Epithelial cell of esophagus (primary cell): Measurements from ENCODE around the gene KIZ.
A peak's percentile ranks its signal among the peaks of the same experiment; 100 is the strongest.

Source experiments
- DNase-seq: peaks from one replicate; pipeline ENCODE4 v3.0.0; 2010; ENCODE audit warnings: low read depth
- H3K4me3 ChIP-seq: 2 replicates; pipeline ENCODE4 v1.5.1; 2011; ENCODE audit warnings: mild to moderate bottlenecking, low read length, control low read depth
- TF ChIP-seq, protein P1 (sequence below): IDR thresholded peaks from 2 replicates; pipeline ENCODE4 v1.5.1; 2011; ENCODE audit warnings: low read depth, mild to moderate bottlenecking, low read length, control low read depth, inconsistent platforms; ENCODE audit not compliant: insufficient read depth; ENCODE audit errors: missing control alignments

KIZ gene, protein sequence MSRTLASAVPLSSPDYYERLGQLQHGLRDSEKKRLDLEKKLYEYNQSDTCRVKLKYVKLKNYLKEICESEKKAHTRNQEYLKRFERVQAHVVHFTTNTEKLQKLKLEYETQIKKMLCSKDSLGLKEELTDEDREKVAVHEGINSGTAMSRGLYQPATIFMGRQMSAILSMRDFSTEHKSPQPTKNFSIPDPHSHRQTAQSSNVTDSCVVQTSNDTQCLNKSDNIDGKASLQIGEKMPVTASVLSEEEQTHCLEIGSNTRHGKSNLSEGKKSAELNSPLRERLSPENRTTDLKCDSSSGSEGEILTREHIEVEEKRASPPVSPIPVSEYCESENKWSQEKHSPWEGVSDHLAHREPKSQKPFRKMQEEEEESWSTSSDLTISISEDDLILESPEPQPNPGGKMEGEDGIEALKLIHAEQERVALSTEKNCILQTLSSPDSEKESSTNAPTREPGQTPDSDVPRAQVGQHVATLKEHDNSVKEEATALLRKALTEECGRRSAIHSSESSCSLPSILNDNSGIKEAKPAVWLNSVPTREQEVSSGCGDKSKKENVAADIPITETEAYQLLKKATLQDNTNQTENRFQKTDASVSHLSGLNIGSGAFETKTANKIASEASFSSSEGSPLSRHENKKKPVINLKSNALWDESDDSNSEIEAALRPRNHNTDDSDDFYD

DNA sequence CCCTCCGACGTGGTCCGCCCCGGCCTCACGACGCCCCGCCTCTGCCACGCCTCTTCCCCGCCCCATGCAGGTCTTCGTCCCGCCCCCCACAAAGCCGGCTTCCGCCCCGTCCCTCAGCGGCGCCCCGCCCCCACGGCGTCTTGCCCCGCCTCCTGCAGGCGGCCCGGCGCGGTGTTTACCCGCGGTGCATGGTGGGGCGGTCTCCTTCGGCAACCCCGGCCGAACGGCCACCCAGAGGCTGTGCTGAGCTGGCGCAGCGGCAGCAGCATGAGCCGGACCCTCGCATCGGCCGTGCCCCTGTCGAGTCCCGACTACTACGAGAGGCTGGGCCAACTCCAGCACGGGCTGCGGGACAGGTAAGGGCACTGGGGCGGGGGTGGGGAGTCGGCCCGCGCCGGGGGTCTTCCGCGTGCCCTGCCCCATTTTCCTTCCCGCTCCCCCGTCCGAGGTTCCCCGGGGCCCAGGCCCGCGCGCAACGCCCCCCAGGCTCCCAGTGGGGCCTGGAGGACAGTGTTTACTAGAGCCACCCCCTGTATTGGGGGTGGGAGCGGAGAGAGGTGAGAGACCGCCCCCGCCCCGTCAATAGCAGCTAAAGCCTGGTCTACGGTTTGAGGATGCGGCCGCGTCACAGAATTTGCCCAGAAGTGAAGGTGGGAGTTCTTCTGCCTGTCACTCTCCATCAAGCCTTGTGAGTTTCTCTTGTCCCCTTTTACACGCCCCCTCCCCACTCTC is at the start of gene KIZ:
Gene KIZ, plus strand, starts transcription at position 234 of the 732 bp plus-strand sequence. Its CDS starts 34 bp downstream, at position 268.
- peak; percentile 98 for DNase-seq
- TF ChIP-seq, protein P1, sequence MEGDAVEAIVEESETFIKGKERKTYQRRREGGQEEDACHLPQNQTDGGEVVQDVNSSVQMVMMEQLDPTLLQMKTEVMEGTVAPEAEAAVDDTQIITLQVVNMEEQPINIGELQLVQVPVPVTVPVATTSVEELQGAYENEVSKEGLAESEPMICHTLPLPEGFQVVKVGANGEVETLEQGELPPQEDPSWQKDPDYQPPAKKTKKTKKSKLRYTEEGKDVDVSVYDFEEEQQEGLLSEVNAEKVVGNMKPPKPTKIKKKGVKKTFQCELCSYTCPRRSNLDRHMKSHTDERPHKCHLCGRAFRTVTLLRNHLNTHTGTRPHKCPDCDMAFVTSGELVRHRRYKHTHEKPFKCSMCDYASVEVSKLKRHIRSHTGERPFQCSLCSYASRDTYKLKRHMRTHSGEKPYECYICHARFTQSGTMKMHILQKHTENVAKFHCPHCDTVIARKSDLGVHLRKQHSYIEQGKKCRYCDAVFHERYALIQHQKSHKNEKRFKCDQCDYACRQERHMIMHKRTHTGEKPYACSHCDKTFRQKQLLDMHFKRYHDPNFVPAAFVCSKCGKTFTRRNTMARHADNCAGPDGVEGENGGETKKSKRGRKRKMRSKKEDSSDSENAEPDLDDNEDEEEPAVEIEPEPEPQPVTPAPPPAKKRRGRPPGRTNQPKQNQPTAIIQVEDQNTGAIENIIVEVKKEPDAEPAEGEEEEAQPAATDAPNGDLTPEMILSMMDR: peak; percentile 18
- H3K4me3 ChIP-seq: peak within 1 kb of the TSS; percentile 69

DNA sequence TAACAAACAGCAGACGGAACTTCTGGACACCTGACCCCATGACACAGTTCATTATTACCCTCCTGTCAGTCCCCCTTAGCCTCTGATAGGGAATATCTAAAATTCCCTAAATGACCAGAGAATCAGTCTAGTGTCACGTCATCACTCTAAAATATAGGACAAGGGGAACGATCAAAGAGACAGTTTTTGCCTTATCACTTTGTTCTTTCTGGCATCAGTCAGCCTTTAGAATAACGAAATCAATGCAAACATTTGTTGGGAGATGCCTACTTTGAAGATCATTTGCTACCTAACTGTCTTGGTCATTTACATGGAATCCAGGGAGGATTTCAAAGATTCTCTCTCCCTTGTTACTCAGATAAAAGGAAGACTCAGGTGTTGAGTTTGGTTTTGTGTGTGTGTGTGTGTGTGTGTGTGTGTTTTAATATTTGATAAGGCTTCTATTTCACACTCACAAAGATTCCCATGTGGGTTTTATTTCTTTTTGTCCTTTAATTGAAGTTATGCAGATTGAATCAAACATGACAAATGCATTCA is 48.0 kb upstream of the KIZ start:
- TF ChIP-seq, protein P1: no peak
- DNase-seq: no peak
- no peak overlapping the region for H3K4me3 ChIP-seq

DNA sequence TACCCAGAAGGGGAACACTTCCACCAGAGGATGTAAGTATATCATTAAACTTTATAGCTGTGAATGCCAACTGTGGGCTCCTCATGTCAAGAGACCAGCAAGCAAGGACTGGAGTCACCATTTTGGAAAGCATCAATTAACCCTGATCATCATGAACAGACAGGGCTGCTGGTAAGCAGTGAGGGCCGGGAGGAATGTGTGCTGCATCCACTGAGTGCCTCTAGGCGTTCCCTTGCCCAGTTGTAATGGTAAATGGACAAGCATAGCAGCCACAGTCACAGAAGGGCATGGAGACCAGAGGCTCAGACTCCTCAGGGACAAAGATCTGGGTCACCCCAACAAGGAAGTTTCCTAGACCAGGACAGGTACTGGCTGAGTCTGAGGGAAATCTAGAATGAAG is 43.3 kb upstream of the KIZ start:
- no peak for DNase-seq
- H3K4me3 ChIP-seq: no peak overlapping the region
- TF ChIP-seq, protein P1: no peak

DNA sequence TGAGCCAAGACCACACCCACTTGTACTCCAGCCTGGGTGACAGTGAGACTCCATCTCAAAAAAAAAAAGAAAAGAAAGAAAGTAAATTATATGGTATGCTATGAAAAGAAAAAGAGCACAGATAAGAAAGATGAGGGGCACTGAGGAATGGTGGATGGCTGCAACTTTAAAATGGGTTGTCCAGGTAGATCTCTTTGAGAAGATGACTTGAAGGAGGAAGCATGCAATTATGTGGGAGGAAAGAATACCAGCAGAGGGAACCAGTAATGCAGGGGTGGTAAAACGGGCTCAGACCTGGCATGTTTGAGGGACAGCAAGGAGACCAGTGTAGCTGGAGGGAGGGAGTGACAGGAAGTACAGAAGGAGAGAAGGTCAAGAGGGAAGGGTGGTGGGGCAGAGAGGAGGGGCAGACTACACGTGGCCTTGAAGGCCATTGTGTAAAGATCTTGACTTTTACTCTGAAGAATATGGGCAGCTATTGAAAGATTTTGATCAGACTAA is 42.0 kb upstream of the KIZ start:
- no peak overlapping the region for H3K4me3 ChIP-seq
- DNase-seq: no peak
- TF ChIP-seq, protein P1: no peak

DNA sequence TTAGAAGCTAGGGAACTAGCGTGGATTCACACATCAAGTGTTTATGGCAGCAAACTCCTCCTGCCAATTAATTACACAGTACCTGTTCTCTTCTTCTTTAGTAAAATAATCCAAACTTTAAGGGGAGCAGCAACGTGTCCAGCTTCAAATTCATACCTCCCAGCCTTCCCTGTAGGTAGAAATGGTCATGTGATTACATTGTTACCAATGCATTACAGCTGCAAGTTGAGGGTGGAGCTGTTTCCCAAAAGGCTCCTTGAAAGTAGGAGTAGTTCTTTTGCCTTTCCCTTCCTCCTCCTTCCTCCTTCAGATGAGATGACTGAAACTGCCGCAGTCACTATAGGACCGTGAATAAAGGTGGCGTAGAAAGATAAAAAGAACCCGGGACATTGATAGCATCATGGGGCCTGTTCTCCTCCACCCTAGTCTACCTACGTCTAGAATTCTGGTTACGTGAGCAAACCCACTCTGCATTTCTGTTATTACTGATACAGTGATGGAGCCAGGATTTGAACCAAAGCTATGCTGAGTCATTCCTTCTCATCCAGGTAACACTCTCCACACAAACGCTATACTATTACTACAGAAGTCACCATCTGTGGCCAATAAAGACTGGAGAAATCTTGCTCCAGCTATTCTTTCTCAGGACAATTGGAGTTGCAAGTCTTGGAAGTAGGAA is 37.9 kb upstream of the KIZ start:
- TF ChIP-seq, protein P1: no peak
- no peak for DNase-seq
- H3K4me3 ChIP-seq: no peak overlapping the region

DNA sequence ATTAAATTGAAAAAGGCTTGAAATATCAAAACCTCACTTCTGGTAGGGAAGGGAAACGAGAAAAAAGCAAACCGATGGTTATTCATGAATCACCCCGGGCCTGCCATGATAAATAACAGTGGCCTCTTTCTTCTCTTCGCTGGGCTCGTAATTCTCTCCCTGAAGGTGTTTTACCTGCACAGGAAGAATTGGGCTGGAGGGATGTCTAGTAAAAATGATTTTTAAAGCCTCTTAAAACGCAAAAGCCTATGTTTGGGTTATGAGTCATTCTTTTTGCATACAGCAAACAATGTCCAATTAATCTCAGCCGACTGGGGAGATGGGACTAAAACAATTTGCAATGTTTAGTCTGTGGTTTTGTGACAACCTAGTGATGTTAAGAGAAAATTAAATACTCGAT is 36.5 kb upstream of the KIZ start:
- TF ChIP-seq, protein P1: no peak
- H3K4me3 ChIP-seq: no peak overlapping the region
- DNase-seq: no peak
